ENCODE data around the gene CMTM1.

CMTM1 gene

DNA sequence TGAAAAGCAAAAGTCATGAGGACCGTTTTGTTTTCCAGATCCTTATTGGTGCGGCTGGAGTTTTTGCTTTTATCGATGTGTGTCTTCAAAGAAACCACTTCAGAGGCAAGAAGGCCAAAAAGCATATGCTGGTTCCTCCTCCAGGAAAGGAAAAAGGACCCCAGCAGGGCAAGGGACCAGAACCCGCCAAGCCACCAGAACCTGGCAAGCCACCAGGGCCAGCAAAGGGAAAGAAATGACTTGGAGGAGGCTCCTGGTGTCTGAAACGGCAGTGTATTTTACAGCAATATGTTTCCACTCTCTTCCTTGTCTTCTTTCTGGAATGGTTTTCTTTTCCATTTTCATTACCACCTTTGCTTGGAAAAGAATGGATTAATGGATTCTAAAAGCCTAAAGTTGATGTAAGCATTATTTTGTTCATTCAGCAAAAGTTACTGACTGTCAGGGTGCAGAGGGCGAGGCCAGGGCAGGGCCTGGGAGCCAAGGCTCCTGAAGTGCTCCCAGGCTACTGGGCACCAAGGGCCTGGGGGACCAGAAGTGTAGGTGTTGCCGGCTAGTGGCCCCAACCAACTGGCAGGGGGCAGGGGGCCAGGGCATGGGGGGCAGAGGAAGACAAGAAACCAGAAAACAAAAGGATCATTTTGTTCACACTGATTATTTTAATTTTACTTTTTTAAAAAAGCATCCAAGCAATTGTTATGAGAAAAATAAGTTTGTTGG, 21.8 kb downstream of the CMTM1 start:
- Histone ChIP-seq H3K27me3 (no peaks in the 10 kb centered on the region), H3K4me3 (no peak overlapping the region), H3K27ac (no peak overlapping the region), H3K4me1 (no peaks in the 10 kb centered on the region), H3K9me3 (no peaks in the 10 kb centered on the region), H3K36me3 (no peaks in the 10 kb centered on the region)
- DNase-seq, result no peak
- TF ChIP-seq, protein P1, sequence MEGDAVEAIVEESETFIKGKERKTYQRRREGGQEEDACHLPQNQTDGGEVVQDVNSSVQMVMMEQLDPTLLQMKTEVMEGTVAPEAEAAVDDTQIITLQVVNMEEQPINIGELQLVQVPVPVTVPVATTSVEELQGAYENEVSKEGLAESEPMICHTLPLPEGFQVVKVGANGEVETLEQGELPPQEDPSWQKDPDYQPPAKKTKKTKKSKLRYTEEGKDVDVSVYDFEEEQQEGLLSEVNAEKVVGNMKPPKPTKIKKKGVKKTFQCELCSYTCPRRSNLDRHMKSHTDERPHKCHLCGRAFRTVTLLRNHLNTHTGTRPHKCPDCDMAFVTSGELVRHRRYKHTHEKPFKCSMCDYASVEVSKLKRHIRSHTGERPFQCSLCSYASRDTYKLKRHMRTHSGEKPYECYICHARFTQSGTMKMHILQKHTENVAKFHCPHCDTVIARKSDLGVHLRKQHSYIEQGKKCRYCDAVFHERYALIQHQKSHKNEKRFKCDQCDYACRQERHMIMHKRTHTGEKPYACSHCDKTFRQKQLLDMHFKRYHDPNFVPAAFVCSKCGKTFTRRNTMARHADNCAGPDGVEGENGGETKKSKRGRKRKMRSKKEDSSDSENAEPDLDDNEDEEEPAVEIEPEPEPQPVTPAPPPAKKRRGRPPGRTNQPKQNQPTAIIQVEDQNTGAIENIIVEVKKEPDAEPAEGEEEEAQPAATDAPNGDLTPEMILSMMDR (IDR thresholded peaks at IDR 0.05), result no peak
- intact Hi-C loops (cut with DNase I; ENCODE audit: low total_unique reads), result loop anchor here (5.0 kb wide), 1 partner anchor 181 kb away; no protein-coding TSS in a partner anchor

DNA sequence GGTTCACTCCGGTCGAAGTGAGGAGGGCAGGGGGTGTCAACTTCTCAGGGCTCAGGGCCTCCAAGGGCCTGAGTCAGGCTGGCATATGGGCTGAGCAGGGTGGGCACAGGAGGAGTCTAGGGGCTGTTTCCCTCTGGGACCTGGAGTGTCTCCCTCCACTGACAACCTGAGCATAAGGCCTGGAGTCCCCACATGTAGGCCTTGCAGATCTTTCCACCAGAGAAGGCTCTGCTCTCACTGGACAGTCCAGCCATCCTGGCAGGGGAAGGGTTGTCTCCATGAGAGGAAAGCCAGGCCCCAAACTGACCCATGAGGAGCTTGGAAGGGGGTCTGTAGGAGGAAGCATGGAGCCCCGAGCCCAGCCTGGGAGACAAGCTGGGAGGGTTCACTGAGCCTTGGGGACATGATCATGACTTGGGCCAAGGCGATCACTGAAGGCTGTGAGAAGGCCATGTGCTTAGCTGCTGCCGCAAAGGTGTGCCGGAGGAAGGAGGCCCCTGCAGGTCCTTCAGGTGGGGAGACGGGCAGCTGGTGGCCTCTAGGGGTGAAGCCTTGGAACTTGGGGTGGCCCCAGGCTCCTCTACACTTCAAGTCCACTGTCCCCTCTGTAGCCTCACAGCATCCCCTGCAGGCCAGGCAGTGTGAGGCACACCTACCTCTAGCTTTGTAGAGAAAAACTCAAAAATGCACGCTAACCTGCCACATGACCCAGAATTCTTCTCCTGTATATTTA, 22.9 kb downstream of the CMTM1 start:
- peak in 1 of 2 donors; percentile 51 for DNase-seq
- Histone ChIP-seq H3K4me3 (no peak overlapping the region), H3K27ac (no peak overlapping the region), H3K27me3 (no peaks in the 10 kb centered on the region), H3K4me1 (no peaks in the 10 kb centered on the region), H3K36me3 (no peaks in the 10 kb centered on the region), H3K9me3 (no peaks in the 10 kb centered on the region)
- intact Hi-C loops (cut with DNase I; ENCODE audit: low total_unique reads), result loop anchor here (5.0 kb wide), 1 partner anchor 182 kb away; no protein-coding TSS in a partner anchor
- TF ChIP-seq, protein P1 (IDR thresholded peaks at IDR 0.05), result peak; percentile 44 to 53

DNA sequence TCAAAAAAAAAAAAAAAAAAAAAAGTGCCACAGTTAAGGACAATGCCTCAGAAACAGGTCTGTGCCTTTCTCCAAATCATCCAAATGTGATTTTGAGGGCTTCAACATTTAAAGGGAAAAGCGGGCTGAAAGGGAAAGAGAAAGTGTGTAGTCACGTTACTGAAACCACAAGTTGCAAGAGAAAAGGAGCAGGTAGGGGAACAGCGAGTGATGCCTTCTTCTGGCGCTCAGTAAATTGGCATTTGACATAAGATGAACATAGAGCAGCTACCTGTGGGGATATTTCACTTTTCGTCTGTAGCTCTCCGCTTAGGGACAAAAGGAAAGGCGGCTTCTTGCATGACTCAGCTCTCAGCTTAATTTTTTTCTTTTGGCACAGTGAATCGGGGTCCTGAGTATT, 24.1 kb downstream of the CMTM1 start:
- H3K36me3 ChIP-seq, result no peaks in the 10 kb centered on the region
- intact Hi-C loops (cut with DNase I; ENCODE audit: low total_unique reads), result no loop called here
- TF ChIP-seq, protein P1 (IDR thresholded peaks at IDR 0.05), result no peak
- DNase-seq, result no peak
- no peak overlapping the region for H3K27ac ChIP-seq
- H3K4me3 ChIP-seq, result no peak overlapping the region
- no peaks in the 10 kb centered on the region for H3K9me3 ChIP-seq
- no peaks in the 10 kb centered on the region for H3K27me3 ChIP-seq
- H3K4me1 ChIP-seq, result no peaks in the 10 kb centered on the region

DNA sequence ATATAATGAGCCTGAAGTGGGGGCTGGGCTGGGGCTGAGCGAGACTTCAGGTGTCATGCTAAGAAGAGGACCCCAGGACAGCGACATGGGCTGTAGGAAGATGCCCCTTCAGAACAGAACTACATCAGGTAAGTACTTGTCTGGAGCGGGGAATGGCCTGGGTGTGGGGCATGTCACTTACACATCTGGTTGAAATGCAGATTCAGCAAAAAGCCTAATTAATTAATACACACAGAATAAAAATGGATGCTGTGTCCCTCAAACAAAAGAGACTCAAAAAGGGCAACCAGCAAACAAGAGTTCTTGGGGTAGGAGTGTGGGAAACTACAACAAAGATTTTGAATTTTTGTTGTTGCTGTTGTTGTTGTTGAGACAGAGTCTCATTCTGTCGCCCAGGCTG, 24.8 kb downstream of the CMTM1 start:
- Histone ChIP-seq H3K27me3 (no peaks in the 10 kb centered on the region), H3K27ac (no peak overlapping the region), H3K36me3 (no peaks in the 10 kb centered on the region), H3K4me1 (no peaks in the 10 kb centered on the region), H3K9me3 (no peaks in the 10 kb centered on the region), H3K4me3 (no peak overlapping the region)
- TF ChIP-seq, protein P1 (IDR thresholded peaks at IDR 0.05), result no peak
- DNase-seq, result no peak
- intact Hi-C loops (cut with DNase I; ENCODE audit: low total_unique reads), result no loop called here

DNA sequence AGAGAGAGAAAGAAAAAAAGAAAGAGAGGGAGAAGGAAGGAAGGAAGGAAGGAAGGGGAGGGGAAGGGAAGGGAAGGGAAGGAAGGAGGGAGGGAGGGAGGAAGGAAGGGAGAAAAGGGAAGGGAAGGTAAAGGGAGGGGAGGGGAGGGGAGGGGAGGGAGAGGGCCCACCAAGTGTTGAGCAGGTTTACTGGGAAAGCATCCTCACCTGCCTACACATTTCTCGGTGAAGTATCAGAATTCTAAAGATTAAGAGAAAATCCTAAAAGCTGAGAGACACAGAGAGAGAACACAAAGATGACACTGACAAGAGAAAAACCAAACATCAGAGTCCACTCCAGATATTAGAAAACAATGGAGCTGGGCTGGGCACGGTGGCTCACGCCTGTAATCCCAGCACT, 26.0 kb downstream of the CMTM1 start:
- Histone ChIP-seq H3K27ac (no peak overlapping the region), H3K4me1 (no peaks in the 10 kb centered on the region), H3K9me3 (no peaks in the 10 kb centered on the region), H3K36me3 (no peaks in the 10 kb centered on the region), H3K27me3 (no peaks in the 10 kb centered on the region), H3K4me3 (no peak overlapping the region)
- TF ChIP-seq, protein P1 (IDR thresholded peaks at IDR 0.05), result no peak
- no peak for DNase-seq
- intact Hi-C loops (cut with DNase I; ENCODE audit: low total_unique reads), result no loop called here

All from tibial artery (tissue), 4 donors.